Smooth muscle cell of bladder (primary cell): ENCODE measurements around the gene UTF1. TPM values are rescaled to one million over a fixed set of nuclear protein-coding genes. Genes with fewer than 3 reads are reported as not detected.

ENCODE experiments used
- total RNA-seq: library from RNA; depleted of rRNA; stranded (reverse); fragments of >200 nt; gene quantifications from 2 replicates; pipeline ENCODE4 v1.2.3, GENCODE V29; 2014

The UTF1 gene, protein sequence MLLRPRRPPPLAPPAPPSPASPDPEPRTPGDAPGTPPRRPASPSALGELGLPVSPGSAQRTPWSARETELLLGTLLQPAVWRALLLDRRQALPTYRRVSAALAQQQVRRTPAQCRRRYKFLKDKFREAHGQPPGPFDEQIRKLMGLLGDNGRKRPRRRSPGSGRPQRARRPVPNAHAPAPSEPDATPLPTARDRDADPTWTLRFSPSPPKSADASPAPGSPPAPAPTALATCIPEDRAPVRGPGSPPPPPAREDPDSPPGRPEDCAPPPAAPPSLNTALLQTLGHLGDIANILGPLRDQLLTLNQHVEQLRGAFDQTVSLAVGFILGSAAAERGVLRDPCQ
- total RNA-seq, result not detected in 2 replicates

GRCh38 chr10:133230044-133230361 lies at the start of gene UTF1:
Gene UTF1, plus strand, starts transcription at chr10:133230217. Its CDS starts 72 bp downstream, at chr10:133230289.

DNA sequence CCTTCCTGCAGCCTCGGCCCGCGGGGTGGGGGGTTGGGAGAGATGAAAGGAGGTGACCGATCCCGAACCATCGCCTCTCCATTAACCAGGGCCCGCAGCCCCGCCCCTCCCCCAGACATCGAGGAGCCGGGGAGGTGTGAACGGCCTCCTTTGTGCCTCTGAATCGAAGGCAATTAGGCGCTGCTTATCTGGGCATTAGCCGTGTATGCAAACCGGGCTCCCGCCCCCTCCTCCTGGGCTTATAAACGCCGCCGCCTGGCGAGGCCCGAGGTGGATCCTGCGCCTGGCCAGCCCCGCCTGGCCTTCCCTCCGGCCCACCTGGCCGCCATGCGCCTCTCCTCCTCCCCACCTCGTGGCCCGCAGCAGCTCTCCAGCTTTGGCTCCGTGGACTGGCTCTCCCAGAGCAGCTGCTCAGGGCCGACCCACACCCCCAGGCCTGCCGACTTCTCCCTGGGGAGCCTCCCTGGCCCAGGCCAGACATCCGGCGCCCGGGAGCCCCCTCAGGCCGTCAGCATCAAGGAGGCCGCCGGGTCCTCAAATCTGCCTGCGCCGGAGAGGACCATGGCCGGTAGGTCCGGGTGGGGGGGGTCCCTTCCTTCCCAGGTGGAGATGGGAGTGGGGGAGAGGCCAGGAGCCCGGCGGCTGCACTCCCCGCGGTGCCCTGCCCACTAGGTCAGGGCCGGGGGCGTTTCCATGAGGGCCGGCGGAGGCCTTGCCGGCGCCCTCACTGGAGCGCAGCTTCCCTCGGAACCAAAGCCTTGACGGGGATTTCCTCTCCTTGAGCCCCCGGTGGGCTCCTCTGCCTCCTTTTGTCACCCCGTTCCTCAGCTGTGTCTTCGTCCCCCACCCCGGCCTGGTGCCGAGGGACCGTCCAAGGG lies 7.8 kb downstream of the UTF1 start, which contains the start of gene VENTX:
Gene VENTX, plus strand, starts transcription at position 268 of the 878 bp plus-strand sequence. Its CDS starts 60 bp downstream, at position 328.

GRCh38 chr10:133276435-133277201 lies 46.6 kb downstream of the UTF1 start, which contains the start of gene ADAM8:
Gene ADAM8, minus strand, starts transcription at chr10:133276868. Its CDS starts 51 bp downstream, at chr10:133276817.

Other genes with a start within 250 kb of the UTF1 start
- gene ADGRA1, start 142.3 kb upstream of the UTF1 start, total RNA-seq, result not detected in 2 replicates
- 0.57 and 1.3 TPM in 2 replicates for gene KNDC1, start 70.0 kb upstream of the UTF1 start, total RNA-seq
- not detected in 2 replicates for gene VENTX, start 7.6 kb downstream of the UTF1 start, total RNA-seq
- gene ADAM8, start 46.7 kb downstream of the UTF1 start, total RNA-seq, result 0.71 and 1.3 TPM in 2 replicates
- gene TUBGCP2, start 78.7 kb downstream of the UTF1 start, total RNA-seq, result 53.9 and 61.8 TPM in 2 replicates
- gene ZNF511, start 78.7 kb downstream of the UTF1 start, total RNA-seq, result 20.5 and 25.7 TPM in 2 replicates
- gene CALY, start 106.7 kb downstream of the UTF1 start, total RNA-seq, result not detected in 2 replicates
- gene PRAP1, start 117.2 kb downstream of the UTF1 start, total RNA-seq, result not detected in 2 replicates
- 6.7 and 15.5 TPM in 2 replicates for gene FUOM, start 127.8 kb downstream of the UTF1 start, total RNA-seq
- gene ECHS1, start 143.1 kb downstream of the UTF1 start, total RNA-seq, result 57.0 and 70.7 TPM in 2 replicates
- 6.0 TPM in 2 replicates for gene PAOX, start 149.0 kb downstream of the UTF1 start, total RNA-seq
- 22.5 and 29.8 TPM in 2 replicates for gene MTG1, start 163.9 kb downstream of the UTF1 start, total RNA-seq
- gene SPRN, start 194.4 kb downstream of the UTF1 start, total RNA-seq, result 0.43 and 0.46 TPM in 2 replicates
- gene SCART1, start 223.7 kb downstream of the UTF1 start, total RNA-seq, result 1.3 and 1.9 TPM in 2 replicates